Thymus (tissue), 11 donors: ENCODE data around the gene APOC3. TPM values are rescaled to one million over a fixed set of nuclear protein-coding genes. Genes with fewer than 3 reads are reported as not detected.

Source experiments
- DNase-seq, 9 donors: peaks; one replicate each; pipeline ENCODE4 v3.0.0-alpha.2; 2013; ENCODE audit warnings: low spot score in 9 of 9, low read depth in 6 of 9, missing footprints in 1 of 9
- H3K27ac ChIP-seq, 2 donors: one replicate each; pipeline ENCODE4 v1.5.1; 2013; ENCODE audit warnings: control low read depth in 1 of 2, low read depth in 1 of 2, low read length in 1 of 2, mild to moderate bottlenecking in 1 of 2, moderate library complexity in 1 of 2
- H3K27me3 ChIP-seq, 2 donors: one replicate each; pipeline ENCODE4 v1.5.1; 2013; ENCODE audit warnings: low read length in 1 of 2; ENCODE audit not compliant: control insufficient read depth in 2 of 2, insufficient read depth in 1 of 2
- H3K36me3 ChIP-seq, 2 donors: one replicate each; pipeline ENCODE4 v1.5.1; 2013; ENCODE audit warnings: low read length in 1 of 2, mild to moderate bottlenecking in 1 of 2, moderate library complexity in 1 of 2; ENCODE audit not compliant: control insufficient read depth in 2 of 2, insufficient read depth in 2 of 2
- H3K4me1 ChIP-seq, 2 donors: one replicate each; pipeline ENCODE4 v1.5.1; 2013; ENCODE audit warnings: low read length in 2 of 2; ENCODE audit not compliant: control insufficient read depth in 2 of 2, insufficient read depth in 2 of 2
- H3K4me3 ChIP-seq, 2 donors: one replicate each; pipeline ENCODE4 v1.5.1; 2013; ENCODE audit warnings: low read length in 2 of 2, control low read depth in 1 of 2, mild to moderate bottlenecking in 1 of 2
- H3K9me3 ChIP-seq, 2 donors: one replicate each; pipeline ENCODE4 v1.5.1; 2013; ENCODE audit warnings: low read length in 1 of 2, mild to moderate bottlenecking in 1 of 2; ENCODE audit not compliant: control insufficient read depth in 2 of 2, insufficient read depth in 1 of 2
- WGBS: extraction: QIAGEN DNeasy Blood & Tissue Kit; methylation state at CpG from one replicate; pipeline ENCODE4 v1.1.7; 2013; 5-methylcytosine and 5-hydroxymethylcytosine counted together
- polyA plus RNA-seq: library from polyadenylated mRNA; stranded (reverse); fragments of 200-250 nt; gene quantifications from one replicate; pipeline ENCODE4 v1.2.3, GENCODE V29; 2013
- total RNA-seq: library from RNA; stranded (reverse); fragments of 120-200 nt; gene quantifications from one replicate; pipeline ENCODE4 v1.2.4, GENCODE V29; 2013
- donor health status: healthy.

APOC3 gene
- total and polyA plus RNA-seq, 2 donors: 1.1 to 9.8 TPM

- Histone ChIP-seq H3K4me1 (peaks cover 4 to 10% of the 10 kb centered on the region in 2 donors), H3K27ac (no peak overlapping the region), H3K27me3 (no peaks in the 10 kb centered on the region), H3K36me3 (peaks cover 14 to 17% of the 10 kb centered on the region in 2 donors), H3K4me3 (no peak overlapping the region), H3K9me3 (no peaks in the 10 kb centered on the region)
- DNase-seq: peak in 1 of 9 donors; percentile 44
- 78% methylated on average over 6 of the region's 6 CpGs for WGBS
Observed at GRCh38 chr11:116840224-116840745, 10.6 kb downstream of the APOC3 start.

GRCh38 chr11:116840746-116841296 lies 11.1 kb downstream of the APOC3 start:
- no peaks in the 10 kb centered on the region for H3K9me3 ChIP-seq
- H3K4me1 ChIP-seq: peaks cover 0 to 5% of the 10 kb centered on the region in 2 donors
- DNase-seq: no peak
- H3K36me3 ChIP-seq: peaks cover 20 to 22% of the 10 kb centered on the region in 2 donors
- H3K27ac ChIP-seq: no peak overlapping the region
- no peak overlapping the region for H3K4me3 ChIP-seq
- WGBS: 84% methylated on average over 9 of the region's 9 CpGs
- H3K27me3 ChIP-seq: no peaks in the 10 kb centered on the region

DNA sequence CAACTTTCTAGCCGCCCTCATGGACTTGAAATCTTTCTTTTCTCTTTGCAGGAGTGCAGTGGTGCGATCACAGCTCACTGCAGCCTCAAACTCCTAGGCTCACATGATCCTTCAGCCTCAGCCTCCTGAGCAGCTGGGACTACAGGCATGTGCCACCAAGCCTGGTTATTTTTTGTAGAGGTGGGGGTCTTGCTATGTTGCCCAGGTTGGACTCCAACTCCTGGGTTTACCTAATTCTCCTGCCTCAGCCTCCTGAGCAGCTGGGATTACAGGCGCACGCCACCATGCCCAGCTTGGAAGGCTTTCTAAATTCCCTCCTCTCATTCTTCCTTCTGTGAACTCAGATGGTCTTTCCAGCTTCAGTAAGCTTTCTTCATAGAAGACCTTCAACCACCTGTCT lies 12.4 kb downstream of the APOC3 start:
- Histone ChIP-seq H3K4me1 (no peaks in the 10 kb centered on the region), H3K9me3 (no peaks in the 10 kb centered on the region), H3K27ac (no peak overlapping the region), H3K36me3 (peaks cover 33 to 35% of the 10 kb centered on the region in 2 donors), H3K4me3 (no peak overlapping the region), H3K27me3 (no peaks in the 10 kb centered on the region)
- no peak for DNase-seq
- over 99% methylated on average over 4 of the region's 4 CpGs for WGBS

GRCh38 chr11:116842909-116843308 lies 13.2 kb downstream of the APOC3 start:
- Histone ChIP-seq H3K27ac (no peak overlapping the region), H3K9me3 (no peaks in the 10 kb centered on the region), H3K36me3 (peaks cover 41 to 43% of the 10 kb centered on the region in 2 donors), H3K4me1 (no peaks in the 10 kb centered on the region), H3K4me3 (no peak overlapping the region), H3K27me3 (no peaks in the 10 kb centered on the region)
- DNase-seq: no peak
- WGBS: 98% methylated on average over 4 of the region's 4 CpGs

DNA sequence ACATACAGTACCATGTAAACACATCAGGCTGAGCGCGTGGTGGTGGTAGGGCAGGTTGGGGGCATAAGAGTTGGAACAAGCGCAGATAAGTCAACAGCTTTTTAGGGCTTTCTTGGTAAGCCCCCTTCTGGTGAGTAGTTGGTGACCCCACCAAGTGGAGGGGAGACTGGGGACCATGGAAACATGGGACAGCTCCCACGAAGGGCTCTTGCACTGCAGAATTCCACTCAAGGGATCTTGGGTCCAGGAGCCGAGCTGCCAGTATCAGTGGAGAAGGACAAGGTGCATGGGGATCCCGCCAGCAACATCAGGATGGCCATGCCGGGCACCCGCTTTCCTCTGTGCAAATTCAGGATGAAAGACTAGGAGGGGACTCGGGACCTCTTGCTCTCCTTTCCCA lies 14.0 kb downstream of the APOC3 start:
- over 99% methylated on average over 9 of the region's 9 CpGs for WGBS
- Histone ChIP-seq H3K9me3 (no peaks in the 10 kb centered on the region), H3K4me1 (no peaks in the 10 kb centered on the region), H3K27ac (no peak overlapping the region), H3K27me3 (no peaks in the 10 kb centered on the region), H3K36me3 (peaks cover 45 to 48% of the 10 kb centered on the region in 2 donors), H3K4me3 (no peak overlapping the region)
- no peak for DNase-seq

DNA sequence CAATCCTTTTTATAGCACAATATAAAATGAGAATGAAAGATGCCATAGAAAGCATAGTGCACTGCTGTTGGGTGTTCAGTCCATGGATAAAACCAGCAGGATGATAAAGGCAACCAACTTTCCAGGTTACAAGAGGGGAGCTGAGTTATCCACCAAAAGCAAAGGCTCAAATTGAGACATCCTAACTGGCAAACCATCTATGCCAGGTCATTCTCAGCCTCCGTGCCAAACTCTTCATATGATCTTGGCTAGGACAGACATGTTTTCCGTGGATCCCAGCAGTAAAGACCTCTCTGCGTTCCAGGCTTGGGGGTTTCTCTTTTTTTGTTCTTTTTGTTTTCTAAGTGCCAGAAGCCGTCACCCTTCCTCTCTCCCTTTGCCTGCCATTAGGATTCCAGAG lies 15.0 kb downstream of the APOC3 start:
- WGBS: 97% methylated on average over 4 of the region's 4 CpGs
- peaks cover 52 to 56% of the 10 kb centered on the region in 2 donors for H3K36me3 ChIP-seq

GRCh38 chr11:116847612-116848011 lies 17.9 kb downstream of the APOC3 start:
- Histone ChIP-seq H3K36me3 (peaks cover 52 to 56% of the 10 kb centered on the region in 2 donors), H3K4me1 (peaks cover 18 to 31% of the 10 kb centered on the region in 2 donors), H3K4me3 (no peak overlapping the region), H3K9me3 (no peaks in the 10 kb centered on the region), H3K27ac (no peak overlapping the region), H3K27me3 (no peaks in the 10 kb centered on the region)
- DNase-seq: no peak
- WGBS: 98% methylated on average over 4 of the region's 4 CpGs

More for the DNA sequence above, 15.0 kb downstream of the APOC3 start:
- H3K4me1 ChIP-seq: peaks cover 0 to 9% of the 10 kb centered on the region in 2 donors
- H3K27me3 ChIP-seq: no peaks in the 10 kb centered on the region
- H3K27ac ChIP-seq: no peak overlapping the region
- H3K4me3 ChIP-seq: no peak overlapping the region
- no peak for DNase-seq
- H3K9me3 ChIP-seq: no peaks in the 10 kb centered on the region

DNA sequence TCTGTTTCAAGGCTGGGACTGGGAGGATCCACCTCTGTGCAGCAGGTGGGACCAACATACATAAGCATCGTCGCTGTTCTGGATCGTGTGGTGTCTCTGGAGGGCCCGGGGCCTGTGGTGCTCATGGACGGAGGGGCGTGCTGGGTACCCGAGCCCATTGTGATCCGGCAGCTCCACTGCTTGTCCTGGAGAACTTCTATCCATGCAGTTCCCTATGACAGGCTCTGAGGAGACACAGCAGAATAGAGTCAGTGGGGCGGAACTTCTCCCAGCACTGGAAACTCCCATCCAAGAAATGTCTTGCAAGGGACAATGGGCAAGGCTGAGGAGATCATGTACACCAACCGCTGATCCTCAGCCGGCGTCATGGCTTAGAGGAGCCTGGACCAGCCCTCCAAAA lies 19.4 kb downstream of the APOC3 start:
- H3K9me3 ChIP-seq: no peaks in the 10 kb centered on the region
- peaks cover 45 to 48% of the 10 kb centered on the region in 2 donors for H3K36me3 ChIP-seq
- 97% methylated on average over 12 of the region's 12 CpGs for WGBS
- no peak overlapping the region for H3K27ac ChIP-seq
- H3K4me1 ChIP-seq: peaks cover 32 to 45% of the 10 kb centered on the region in 2 donors
- no peaks in the 10 kb centered on the region for H3K27me3 ChIP-seq
- H3K4me3 ChIP-seq: no peak overlapping the region
- DNase-seq: no peak

GRCh38 chr11:116849486-116849885 lies 19.8 kb downstream of the APOC3 start:
- Histone ChIP-seq H3K4me1 (peaks cover 36 to 49% of the 10 kb centered on the region in 2 donors), H3K27me3 (no peaks in the 10 kb centered on the region), H3K9me3 (no peaks in the 10 kb centered on the region), H3K36me3 (peaks cover 45 to 49% of the 10 kb centered on the region in 2 donors), H3K27ac (no peak overlapping the region), H3K4me3 (no peak overlapping the region)
- 36% methylated on average over 6 of the region's 6 CpGs for WGBS
- DNase-seq: peak in 1 of 9 donors; percentile 20
